HG03520 (cell line): ENCODE results near the gene MAVS.
"Not testable (repeated sequence)": the region's sequence is repeated elsewhere in the genome, so short reads cannot be mapped to it uniquely, and the experiment has no call there.

Experiments used
- ATAC-seq: cut with Tn5 transposase; IDR thresholded peaks from one replicate; pipeline ENCODE4 v1.9.1; 2021; ENCODE audit warnings: mild to moderate bottlenecking, moderate library complexity; ENCODE audit not compliant: unreplicated experiment

The MAVS gene

GRCh38 chr20:3847429-3847940 lies 851 bp downstream of the MAVS start:
- ATAC-seq = no peak

GRCh38 chr20:3848565-3848964 lies 1.9 kb downstream of the MAVS start:
- no peak for ATAC-seq

- ATAC-seq = no peak
Measured at GRCh38 chr20:3854462-3854871, 7.8 kb downstream of the MAVS start.

DNA sequence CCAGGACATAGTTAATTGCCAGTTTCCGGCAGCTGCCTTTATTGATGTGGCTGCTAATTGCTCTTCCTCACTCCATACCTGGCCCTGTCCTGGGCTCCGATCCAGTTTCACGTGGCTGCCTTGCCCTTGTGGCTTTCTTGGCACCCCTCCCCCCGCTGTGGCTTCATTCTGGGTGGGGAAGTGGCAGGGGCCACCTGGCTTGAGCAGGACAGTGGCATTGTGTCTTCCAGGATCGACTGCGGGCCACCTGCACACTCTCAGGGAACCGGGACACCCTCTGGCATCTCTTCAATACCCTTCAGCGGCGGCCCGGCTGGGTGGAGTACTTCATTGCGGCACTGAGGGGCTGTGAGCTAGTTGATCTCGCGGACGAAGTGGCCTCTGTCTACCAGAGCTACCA lies 10.8 kb downstream of the MAVS start:
- no peak for ATAC-seq

- ATAC-seq = no peak
Measured at GRCh38 chr20:3858689-3859088, 12.1 kb downstream of the MAVS start.

DNA sequence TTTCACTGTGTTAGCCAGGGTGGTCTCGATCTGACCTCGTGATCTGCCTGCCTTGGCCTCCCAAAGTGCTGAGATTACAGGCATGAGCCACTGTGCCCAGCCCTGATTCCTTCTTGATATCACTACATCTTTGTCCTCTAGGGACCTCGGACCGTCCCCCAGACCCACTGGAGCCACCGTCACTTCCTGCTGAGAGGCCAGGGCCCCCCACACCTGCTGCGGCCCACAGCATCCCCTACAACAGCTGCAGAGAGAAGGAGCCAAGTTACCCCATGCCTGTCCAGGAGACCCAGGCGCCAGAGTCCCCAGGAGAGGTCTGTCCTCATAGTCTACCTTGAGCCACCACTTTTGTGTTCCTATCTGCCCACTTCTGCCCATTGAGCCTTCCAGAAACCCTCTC lies 14.6 kb downstream of the MAVS start:
- no peak for ATAC-seq

GRCh38 chr20:3862333-3862732 lies 15.7 kb downstream of the MAVS start:
- no peak for ATAC-seq

DNA sequence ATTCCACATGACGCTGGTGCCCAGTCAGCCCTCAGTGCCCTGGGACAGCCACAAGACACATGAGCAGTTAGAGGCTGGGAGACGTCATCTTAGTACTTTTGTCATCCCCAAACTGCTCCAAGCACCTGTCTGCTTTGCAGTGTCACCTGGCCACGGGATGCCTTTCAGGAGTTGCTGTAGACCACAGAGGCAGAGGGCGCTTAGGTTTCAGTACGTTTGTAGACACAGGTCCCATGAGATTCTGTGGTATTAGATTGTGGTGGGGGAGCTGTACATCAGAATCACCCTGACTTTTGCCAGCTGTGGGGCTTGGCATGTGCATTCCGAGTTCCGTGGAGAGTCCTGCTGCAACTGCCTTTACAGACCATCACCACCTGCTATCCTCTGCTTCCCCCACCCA lies 16.7 kb downstream of the MAVS start:
- ATAC-seq = no peak

DNA sequence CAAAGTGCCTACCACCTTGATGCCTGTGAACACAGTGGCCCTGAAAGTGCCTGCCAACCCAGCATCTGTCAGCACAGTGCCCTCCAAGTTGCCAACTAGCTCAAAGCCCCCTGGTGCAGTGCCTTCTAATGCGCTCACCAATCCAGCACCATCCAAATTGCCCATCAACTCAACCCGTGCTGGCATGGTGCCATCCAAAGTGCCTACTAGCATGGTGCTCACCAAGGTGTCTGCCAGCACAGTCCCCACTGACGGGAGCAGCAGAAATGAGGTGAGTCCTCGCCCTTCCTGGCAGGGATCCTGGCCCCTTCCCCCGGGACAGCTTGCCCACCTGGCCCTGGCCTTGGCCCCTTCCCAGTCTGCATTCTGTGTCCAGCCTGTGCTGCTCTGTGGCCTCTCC lies 17.9 kb downstream of the MAVS start:
- ATAC-seq = no peak

DNA sequence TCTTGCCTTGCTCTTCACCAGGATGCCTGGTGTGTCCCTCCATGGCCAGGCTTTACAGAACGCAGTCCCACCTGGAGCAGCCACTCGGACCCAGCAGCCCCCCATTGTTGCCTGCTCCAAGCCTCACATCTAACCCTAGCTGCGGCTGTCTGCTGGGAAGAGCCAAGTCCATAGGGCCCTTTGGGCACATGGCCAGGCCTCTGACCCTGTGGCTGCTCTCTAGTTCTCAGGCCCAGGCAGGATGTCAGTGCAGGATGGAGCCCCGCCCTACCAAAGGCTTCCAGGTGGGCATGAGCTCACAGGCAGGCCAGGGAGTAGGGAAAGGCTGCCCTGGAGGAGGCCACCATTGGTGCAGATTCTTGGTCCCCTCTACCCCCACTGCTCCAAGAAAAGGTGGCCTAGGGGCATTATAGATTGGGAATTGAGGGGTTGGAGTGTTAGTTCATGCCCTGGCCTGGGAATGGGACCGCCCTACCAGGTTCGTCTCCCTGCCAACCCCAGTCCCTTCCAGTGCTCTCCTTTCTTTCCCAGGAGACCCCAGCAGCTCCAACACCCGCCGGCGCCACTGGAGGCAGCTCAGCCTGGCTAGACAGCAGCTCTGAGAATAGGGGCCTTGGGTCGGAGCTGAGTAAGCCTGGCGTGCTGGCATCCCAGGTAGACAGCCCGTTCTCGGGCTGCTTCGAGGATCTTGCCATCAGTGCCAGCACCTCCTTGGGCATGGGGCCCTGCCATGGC lies 18.7 kb downstream of the MAVS start:
- ATAC-seq = no peak

DNA sequence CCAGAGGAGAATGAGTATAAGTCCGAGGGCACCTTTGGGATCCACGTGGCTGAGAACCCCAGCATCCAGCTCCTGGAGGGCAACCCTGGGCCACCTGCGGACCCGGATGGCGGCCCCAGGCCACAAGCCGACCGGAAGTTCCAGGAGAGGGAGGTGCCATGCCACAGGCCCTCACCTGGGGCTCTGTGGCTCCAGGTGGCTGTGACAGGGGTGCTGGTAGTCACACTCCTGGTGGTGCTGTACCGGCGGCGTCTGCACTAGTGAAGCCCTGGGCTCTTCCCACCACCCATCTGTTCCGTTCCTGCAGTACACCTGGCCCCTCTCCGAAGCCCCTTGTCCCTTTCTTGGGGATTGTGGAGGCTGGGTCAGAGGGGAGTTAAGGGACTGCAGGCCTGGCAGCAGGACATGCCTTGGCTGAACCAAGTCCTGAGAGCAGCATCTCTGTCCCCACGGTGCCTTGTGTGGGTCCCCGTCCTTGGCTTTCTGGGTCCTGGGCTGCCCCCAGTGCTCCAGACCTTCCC lies 19.3 kb downstream of the MAVS start:
- ATAC-seq = no peak

DNA sequence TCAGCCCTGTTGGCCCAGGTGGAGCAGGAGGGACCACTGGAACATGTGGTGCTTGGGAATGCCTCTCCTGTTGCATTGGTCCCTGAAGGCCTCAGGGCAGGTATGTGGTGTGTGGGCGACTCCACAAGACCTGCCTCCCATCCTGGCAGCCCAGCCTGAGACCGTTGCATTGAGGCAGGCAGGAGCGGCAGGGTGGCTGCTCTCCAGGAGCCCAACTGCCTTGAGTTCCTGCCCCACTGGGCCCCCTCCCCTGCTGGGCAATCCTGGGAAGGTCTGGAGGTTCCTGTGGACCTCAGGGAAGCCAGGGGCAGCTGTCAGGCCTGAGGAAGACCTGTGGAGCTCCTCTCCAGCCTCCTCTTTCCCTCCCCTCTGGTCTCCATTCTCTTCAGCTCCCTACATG lies 19.8 kb downstream of the MAVS start:
- ATAC-seq = no peak

DNA sequence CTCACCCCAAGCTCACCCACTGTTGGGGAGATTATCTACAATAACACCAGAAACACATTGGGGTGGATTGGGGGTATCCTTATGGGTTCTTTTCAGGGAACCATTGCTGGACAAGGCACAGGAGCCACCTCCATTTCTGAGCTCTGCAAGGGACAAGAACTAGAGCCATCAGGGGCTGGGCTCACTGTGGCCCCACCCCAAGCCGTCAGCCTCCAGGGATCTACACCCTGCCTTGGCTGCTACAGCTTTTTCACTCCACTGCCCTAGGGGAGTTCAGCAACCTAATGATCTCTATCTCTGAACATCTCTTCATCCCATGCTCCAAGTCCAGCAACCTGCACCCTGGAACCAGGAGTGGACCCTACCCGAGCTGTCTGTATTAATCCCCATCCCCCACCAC lies 21.2 kb downstream of the MAVS start:
- no peak for ATAC-seq

DNA sequence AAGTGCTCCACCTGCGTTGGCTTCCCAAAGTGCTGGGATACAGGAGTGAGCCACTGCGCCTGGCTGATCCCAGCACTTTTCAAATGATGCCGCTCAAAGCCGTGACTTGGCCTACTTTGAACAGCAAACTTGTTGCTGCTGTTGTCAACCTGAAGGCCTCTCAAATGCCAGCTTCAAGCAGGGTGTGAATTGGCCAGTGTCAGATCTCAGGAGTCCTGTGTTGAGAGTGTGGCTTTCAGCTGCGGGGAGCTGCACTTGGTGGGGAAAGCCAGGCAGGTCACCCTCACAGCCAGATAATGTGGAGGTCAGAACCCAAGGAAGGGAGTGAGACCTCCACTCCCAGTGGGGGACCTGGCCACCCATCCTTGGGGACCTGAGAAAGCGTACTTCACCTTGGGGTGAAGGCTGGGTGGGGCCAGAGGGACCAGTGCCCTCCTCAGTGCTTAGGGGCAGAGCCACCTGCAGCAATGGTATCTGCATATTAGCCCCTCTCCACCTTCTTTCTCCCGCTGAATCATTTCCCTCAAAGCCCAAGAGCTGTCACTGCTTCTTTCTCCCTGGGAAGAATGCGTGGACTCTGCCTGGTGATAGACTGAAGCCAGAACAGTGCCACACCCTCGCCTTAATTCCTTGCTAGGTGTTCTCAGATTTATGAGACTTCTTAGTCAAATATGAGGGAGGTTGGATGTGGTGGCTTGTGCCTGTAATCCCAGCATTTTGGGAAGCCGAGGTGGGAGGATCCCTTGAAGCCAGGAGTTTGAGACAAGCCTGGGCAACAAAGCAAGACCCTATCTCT lies 23.4 kb downstream of the MAVS start:
- no peak for ATAC-seq

DNA sequence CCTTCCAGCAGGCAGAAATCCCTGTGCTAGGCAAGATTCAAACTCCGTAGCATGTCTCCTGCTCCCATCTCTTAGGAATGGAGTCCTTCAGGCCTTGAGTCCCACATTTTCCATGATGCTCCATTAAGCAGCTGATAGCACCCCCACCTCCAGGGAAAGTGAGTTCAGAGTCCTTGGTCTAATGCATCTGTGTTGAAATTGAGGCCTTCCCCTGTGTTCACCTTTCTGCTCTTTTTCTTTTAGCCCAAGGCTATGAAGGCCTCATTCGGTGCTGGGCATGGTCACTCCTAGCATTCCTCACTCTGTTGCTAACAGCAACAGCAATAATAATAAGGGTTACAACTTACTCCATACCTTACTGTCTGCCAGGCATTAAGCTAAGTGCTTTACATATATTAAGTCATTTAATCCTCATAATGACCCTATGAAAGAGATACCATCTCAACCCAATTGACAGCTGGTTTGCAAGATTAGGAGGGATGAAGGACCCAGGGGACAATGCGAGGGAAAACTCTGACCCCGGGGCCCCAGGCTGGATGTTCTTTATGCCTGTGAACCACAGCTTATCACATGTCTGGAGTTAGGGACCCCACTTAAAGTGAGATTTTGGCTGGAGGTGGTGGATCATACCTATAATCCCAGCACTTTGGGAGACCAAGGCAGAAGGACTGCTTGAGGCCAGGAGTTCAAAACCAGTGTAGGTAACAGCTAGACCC lies 25.1 kb downstream of the MAVS start:
- no peak for ATAC-seq

- no peak for ATAC-seq
Measured at GRCh38 chr20:3873507-3873906, 26.9 kb downstream of the MAVS start.

- no peak for ATAC-seq
Measured at GRCh38 chr20:3874194-3874844, 27.7 kb downstream of the MAVS start.

DNA sequence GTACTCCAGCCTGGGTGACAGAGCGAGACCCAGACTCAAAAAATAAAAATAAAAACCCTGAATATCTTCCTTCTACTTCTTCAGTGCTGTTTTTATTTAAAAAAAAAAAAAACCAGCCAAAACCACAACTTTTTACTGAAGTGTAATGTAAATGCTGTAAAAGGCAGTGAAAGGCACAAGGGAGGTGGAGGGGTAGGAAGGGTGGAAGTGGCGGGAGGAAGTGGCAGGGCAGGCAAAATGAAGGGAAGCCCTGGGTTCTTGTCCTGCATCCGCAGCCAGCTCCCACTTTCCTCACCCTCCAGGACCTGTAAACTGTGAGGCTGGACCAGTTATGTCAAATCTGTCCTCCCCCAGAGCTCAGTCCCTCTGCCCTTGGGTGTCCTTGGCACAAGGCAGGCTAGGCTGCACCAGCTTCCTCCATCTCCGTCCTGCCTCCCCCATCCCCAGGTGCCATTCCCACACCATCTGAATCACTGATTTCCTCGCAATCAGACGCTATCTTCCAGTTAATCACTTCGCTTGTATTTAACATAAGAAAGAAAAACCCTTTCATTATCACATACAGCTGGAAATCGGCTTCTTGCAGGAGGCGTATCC lies 28.8 kb downstream of the MAVS start:
- no peak for ATAC-seq

- no peak for ATAC-seq
Measured at GRCh38 chr20:3876000-3876399, 29.4 kb downstream of the MAVS start.

DNA sequence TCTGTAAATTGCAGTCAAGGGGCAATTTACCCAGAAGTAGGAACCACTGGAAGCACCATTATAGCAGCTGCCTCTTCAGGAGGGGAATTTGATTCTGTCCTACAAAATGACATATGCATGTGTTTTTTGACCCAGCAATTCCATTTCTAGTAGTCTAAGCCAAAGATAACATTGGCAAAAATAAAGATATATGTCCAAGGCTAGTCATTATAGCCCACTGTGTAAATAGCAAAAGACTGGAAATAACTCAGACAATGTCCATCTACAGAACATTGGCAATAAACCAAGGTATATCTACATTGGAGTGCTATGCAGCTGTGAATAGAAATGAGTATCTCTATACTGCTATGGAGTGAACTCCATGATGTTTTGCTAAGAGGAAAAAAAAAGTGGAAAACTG lies 30.0 kb downstream of the MAVS start:
- ATAC-seq = no peak

GRCh38 chr20:3878921-3879274 lies 32.3 kb downstream of the MAVS start:
- not testable (repeated sequence) for ATAC-seq
